H9 (cell line): ENCODE measurements around the gene WDR7. TPM values are rescaled to one million over a fixed set of nuclear protein-coding genes. Genes with fewer than 3 reads are reported as not detected.

Source experiments
- DNase-seq: peaks from one replicate; pipeline ENCODE4 v3.0.0-alpha.2; 2017
- H2AFZ ChIP-seq: one replicate; pipeline ENCODE4 v1.6.1; 2013; ENCODE audit warnings: mild to moderate bottlenecking, low read length, control low read depth, moderate library complexity
- H2AK5ac ChIP-seq: 2 replicates; pipeline ENCODE4 v1.6.1; 2013; ENCODE audit warnings: low read length, control low read depth, mixed read lengths; ENCODE audit not compliant: insufficient read length
- H2BK120ac ChIP-seq: one replicate; pipeline ENCODE4 v1.6.1; 2013; ENCODE audit warnings: low read depth, mild to moderate bottlenecking, low read length, control low read depth, inconsistent platforms; ENCODE audit not compliant: poor library complexity, severe bottlenecking
- H2BK12ac ChIP-seq: 2 replicates; pipeline ENCODE4 v1.6.1; 2013; ENCODE audit warnings: low read length, control low read depth, mixed read lengths, low read depth; ENCODE audit not compliant: insufficient read length
- H2BK15ac ChIP-seq: 2 replicates; pipeline ENCODE4 v1.6.1; 2013; ENCODE audit warnings: low read depth, low read length, control low read depth
- H2BK20ac ChIP-seq: one replicate; pipeline ENCODE4 v1.6.1; 2013; ENCODE audit warnings: low read depth, mild to moderate bottlenecking, low read length, control low read depth, inconsistent platforms; ENCODE audit not compliant: poor library complexity, severe bottlenecking
- H2BK5ac ChIP-seq: 2 replicates; pipeline ENCODE4 v1.6.1; 2013; ENCODE audit warnings: low read length, control low read depth, mixed read lengths; ENCODE audit not compliant: insufficient read length
- H3K14ac ChIP-seq: 2 replicates; pipeline ENCODE4 v1.6.1; 2013; ENCODE audit warnings: low read length, control low read depth; ENCODE audit not compliant: insufficient read depth
- H3K18ac ChIP-seq: 2 replicates; pipeline ENCODE4 v1.6.1; 2013; ENCODE audit warnings: low read depth, mild to moderate bottlenecking, mixed read lengths, low read length, control low read depth; ENCODE audit not compliant: insufficient read length
- H3K23ac ChIP-seq: 2 replicates; pipeline ENCODE4 v1.6.1; 2013; ENCODE audit warnings: low read length, control low read depth, mixed read lengths, low read depth; ENCODE audit not compliant: insufficient read length
- H3K23me2 ChIP-seq: 2 replicates; pipeline ENCODE4 v1.6.1; 2013; ENCODE audit warnings: low read depth, mild to moderate bottlenecking, mixed read lengths, low read length, control low read depth; ENCODE audit not compliant: insufficient read length, poor library complexity, severe bottlenecking
- H3K27ac ChIP-seq: 2 replicates; pipeline ENCODE4 v1.5.1; 2013; ENCODE audit warnings: low read length, control low read depth, mixed read lengths, low read depth; ENCODE audit not compliant: insufficient read length
- H3K27me3 ChIP-seq: 2 replicates; pipeline ENCODE4 v1.6.1; 2013; ENCODE audit warnings: low read length, control low read depth, inconsistent platforms; ENCODE audit not compliant: insufficient read depth
- H3K4ac ChIP-seq: 2 replicates; pipeline ENCODE4 v1.6.1; 2013; ENCODE audit warnings: low read depth, mild to moderate bottlenecking, control low read depth, inconsistent platforms, low read length, moderate library complexity
- H3K4me1 ChIP-seq: 2 replicates; pipeline ENCODE4 v1.6.1; 2013; ENCODE audit warnings: low read length, control low read depth, inconsistent platforms; ENCODE audit not compliant: insufficient read depth
- H3K4me2 ChIP-seq: 2 replicates; pipeline ENCODE4 v1.6.1; 2013; ENCODE audit warnings: low read length, control low read depth, mixed read lengths; ENCODE audit not compliant: insufficient read length, insufficient read depth
- H3K56ac ChIP-seq: 2 replicates; pipeline ENCODE4 v1.6.1; 2013; ENCODE audit warnings: low read depth, mild to moderate bottlenecking, mixed read lengths, low read length, control low read depth; ENCODE audit not compliant: insufficient read length
- H3K79me1 ChIP-seq: 2 replicates; pipeline ENCODE4 v1.6.1; 2013; ENCODE audit warnings: low read depth, mild to moderate bottlenecking, moderate library complexity, low read length, control low read depth, inconsistent platforms; ENCODE audit not compliant: insufficient read depth, poor library complexity, severe bottlenecking
- H3K79me2 ChIP-seq: 2 replicates; pipeline ENCODE4 v1.6.1; 2013; ENCODE audit warnings: low read length, control low read depth, inconsistent platforms; ENCODE audit not compliant: insufficient read depth
- H3K9ac ChIP-seq: 2 replicates; pipeline ENCODE4 v1.6.1; 2013; ENCODE audit warnings: low read length, control low read depth, mixed read lengths; ENCODE audit not compliant: insufficient read length; ENCODE audit errors: extremely low read depth
- H3K9me3 ChIP-seq: one replicate; pipeline ENCODE4 v1.6.1; 2013; ENCODE audit warnings: low read depth, low read length, inconsistent platforms; ENCODE audit not compliant: control insufficient read depth
- H3T11ph ChIP-seq: one replicate; pipeline ENCODE4 v1.6.1; 2013; ENCODE audit warnings: mild to moderate bottlenecking, low read length, control low read depth, inconsistent platforms
- H4K20me1 ChIP-seq: one replicate; pipeline ENCODE4 v1.6.1; 2013; ENCODE audit not compliant: control insufficient read depth, insufficient read length, insufficient read depth
- H4K5ac ChIP-seq: 2 replicates; pipeline ENCODE4 v1.6.1; 2013; ENCODE audit warnings: low read depth, mild to moderate bottlenecking, mixed read lengths, low read length, control low read depth; ENCODE audit not compliant: insufficient read length
- H4K8ac ChIP-seq: replicated peaks from 2 replicates; pipeline ENCODE4 v1.6.1; 2013; ENCODE audit warnings: low read length, control low read depth, mixed read lengths, low read depth; ENCODE audit not compliant: insufficient read length
- H4K91ac ChIP-seq: 2 replicates; pipeline ENCODE4 v1.6.1; 2013; ENCODE audit warnings: low read depth, mild to moderate bottlenecking, moderate library complexity, mixed read lengths, low read length, control low read depth; ENCODE audit not compliant: insufficient read length
- H3K27ac Mint-ChIP-seq, 3 experiments: 2 replicates in 2 of 3; 3 replicates in 1 of 3; pipeline ENCODE4 v1.8.0; 2020 to 2021; ENCODE audit warnings: mixed read lengths in 3 of 3, mild to moderate bottlenecking in 1 of 3, moderate library complexity in 1 of 3
- H3K27me3 Mint-ChIP-seq: 2 replicates; pipeline ENCODE4 v1.8.0; 2021; ENCODE audit warnings: low read depth, mild to moderate bottlenecking, moderate library complexity, mixed read lengths
- H3K36me3 Mint-ChIP-seq, 3 experiments: 2 replicates in 2 of 3; 3 replicates in 1 of 3; pipeline ENCODE4 v1.8.0; 2020 to 2021; ENCODE audit warnings: low read depth in 3 of 3, mixed read lengths in 3 of 3; ENCODE audit not compliant: insufficient read depth in 1 of 3
- H3K4me1 Mint-ChIP-seq, 2 experiments: 2 replicates each; pipeline ENCODE4 v1.8.0; 2020; ENCODE audit warnings: mixed read lengths in 2 of 2
- H3K4me3 Mint-ChIP-seq, 2 experiments: 2 replicates in 1 of 2; 3 replicates in 1 of 2; pipeline ENCODE4 v1.8.0; 2020 to 2021; ENCODE audit warnings: mild to moderate bottlenecking in 2 of 2, mixed read lengths in 2 of 2, moderate library complexity in 1 of 2
- H3K9me3 Mint-ChIP-seq, 2 experiments: 2 replicates in 1 of 2; 3 replicates in 1 of 2; pipeline ENCODE4 v1.8.0; 2020; ENCODE audit warnings: mild to moderate bottlenecking in 2 of 2, mixed read lengths in 2 of 2, moderate library complexity in 1 of 2
- CTCF ChIP-seq: fragments of 200-600 bp; sonication (generic); conservative IDR thresholded peaks from 3 replicates; pipeline ENCODE4 v1.8.0; 2021; ENCODE audit warnings: antibody characterized with exemption, mild to moderate bottlenecking
- WGBS: extraction: QIAGEN DNeasy Blood & Tissue Kit; methylation state at CpG from one replicate; pipeline ENCODE4 v1.1.7; 2013; ENCODE audit warnings: missing lambda C conversion rate, low lambda C conversion rate, mixed read lengths; ENCODE audit not compliant: insufficient read length; ENCODE audit errors: extremely low coverage; 5-methylcytosine and 5-hydroxymethylcytosine counted together
- total RNA-seq: library from RNA; stranded (reverse); gene quantifications from 2 replicates; pipeline ENCODE4 v1.2.1, GENCODE V29; 2021

Gene WDR7
- total RNA-seq, 1 experiment from 2014 or later = 14.8 TPM

- Mint-ChIP-seq H3K36me3 (no peaks in the 10 kb centered on the region), H3K4me1 (peaks cover 14 to 21% of the 10 kb centered on the region in 2 experiments), H3K27me3 (no peaks in the 10 kb centered on the region), H3K9me3 (no peaks in the 10 kb centered on the region; a peak in 1 of 5 replicates), H3K27ac (no peak overlapping the region), H3K4me3 (no peak overlapping the region)
- Histone ChIP-seq H3K56ac (no peak overlapping the region), H4K20me1 (no peaks in the 10 kb centered on the region), H3K4ac (no peak overlapping the region), H2BK20ac (no peak overlapping the region), H2BK12ac (no peak overlapping the region), H2AK5ac (no peak overlapping the region), H2BK120ac (no peak overlapping the region), H2BK5ac (no peak overlapping the region), H3K4me1 (no peaks in the 10 kb centered on the region; the same call in 1 of the 2 replicates), H4K8ac (no peak overlapping the region), H3K79me2 (no peaks in the 10 kb centered on the region), H3K27me3 (no peaks in the 10 kb centered on the region), H2AFZ (no peak overlapping the region), H3K79me1 (no peaks in the 10 kb centered on the region), H3K14ac (no peak overlapping the region), H4K5ac (no peak overlapping the region), H3T11ph (no peak overlapping the region), H3K23ac (no peak overlapping the region), H2BK15ac (no peak overlapping the region), H3K18ac (no peak overlapping the region), H3K23me2 (no peaks in the 10 kb centered on the region), H3K27ac (no peak overlapping the region), H4K91ac (no peak overlapping the region), H3K9me3 (no peaks in the 10 kb centered on the region), H3K9ac (no peak overlapping the region), H3K4me2 (no peak overlapping the region)
- no peak for DNase-seq
- TF ChIP-seq CTCF = no peak
- WGBS = no CpG with 5 or more reads among the region's 1 CpG
Observed at GRCh38 chr18:56955490-56955889, 304.3 kb downstream of the WDR7 start.
